NCI-H345 treated with DMSO at 0.1 percent for 48 hours (cell line): ENCODE results near the gene SNAP47.

Source experiments
- DNase-seq: peaks from one replicate; lab custom pipeline; 2025; ENCODE audit not compliant: unreplicated experiment; lab: John Stamatoyannopoulos, UW

Gene SNAP47

GRCh38 chr1:227767401-227768124, 32.3 kb downstream of the SNAP47 start:
- DNase-seq: no peak

GRCh38 chr1:227768125-227768439, 32.8 kb downstream of the SNAP47 start:
- DNase-seq: no peak

GRCh38 chr1:227768640-227769039, 33.4 kb downstream of the SNAP47 start:
- no peak for DNase-seq

GRCh38 chr1:227769047-227769935, 34.1 kb downstream of the SNAP47 start:
- no peak for DNase-seq

- DNase-seq: no peak
Measured at GRCh38 chr1:227769936-227770494, 34.8 kb downstream of the SNAP47 start.

GRCh38 chr1:227770812-227771211, 35.6 kb downstream of the SNAP47 start:
- DNase-seq: no peak

- no peak for DNase-seq
Measured at GRCh38 chr1:227771326-227771725, 36.1 kb downstream of the SNAP47 start.

- no peak for DNase-seq
Measured at GRCh38 chr1:227771771-227772170, 36.5 kb downstream of the SNAP47 start.

- peak; percentile 73 for DNase-seq
Measured at GRCh38 chr1:227773558-227773957, 38.3 kb downstream of the SNAP47 start.

- peak; percentile 79 for DNase-seq
Measured at GRCh38 chr1:227774051-227774731, 39.0 kb downstream of the SNAP47 start.

- DNase-seq: no peak
Measured at GRCh38 chr1:227774821-227775661, 39.8 kb downstream of the SNAP47 start.

- DNase-seq: no peak
Measured at GRCh38 chr1:227775841-227776240, 40.6 kb downstream of the SNAP47 start.

- DNase-seq: no peak
Measured at GRCh38 chr1:227776331-227776771, 41.1 kb downstream of the SNAP47 start.

GRCh38 chr1:227777156-227777555, 41.9 kb downstream of the SNAP47 start:
- DNase-seq: no peak

GRCh38 chr1:227777646-227778045, 42.4 kb downstream of the SNAP47 start:
- DNase-seq: no peak

GRCh38 chr1:227778401-227778947, 43.2 kb downstream of the SNAP47 start:
- DNase-seq: no peak

GRCh38 chr1:227779021-227779441, 43.8 kb downstream of the SNAP47 start:
- no peak for DNase-seq

GRCh38 chr1:227779685-227780084, 44.5 kb downstream of the SNAP47 start:
- no peak for DNase-seq

- DNase-seq: no peak
Measured at GRCh38 chr1:227780101-227781044, 45.1 kb downstream of the SNAP47 start.
